OCI-LY3 (cell line): ENCODE results near the gene RECK.

Experiments
- CTCF ChIP-seq: fragments of 200-600, 300-600 bp; sonication (generic); IDR thresholded peaks from 2 replicates; pipeline ENCODE4 v1.5.1; 2014; ENCODE audit warnings: antibody characterized with exemption, low read length, low read depth
- EZH2phosphoT487 ChIP-seq: fragments of 200-600 bp; shearing (Covaris generic); IDR thresholded peaks from 2 replicates; pipeline ENCODE4 v1.6.1; 2018; ENCODE audit warnings: antibody characterized with exemption, mixed run types, low read depth

GRCh38 chr9:36034234-36034633 lies 2.5 kb upstream of the RECK start:
- TF ChIP-seq CTCF (no peak), EZH2phosphoT487 (no peak)
